Cerebellar cortex (tissue), 1 donor: ENCODE data around the gene LAMC1.
A peak's percentile ranks its signal among the peaks of the same experiment; 100 is the strongest.

Experiments
- DNase-seq: peaks from one replicate; pipeline ENCODE4 v3.0.0-alpha.2; 2015; ENCODE audit warnings: low spot score

Gene LAMC1

GRCh38 chr1:183080406-183080805, 57.2 kb downstream of the LAMC1 start:
- no peak for DNase-seq

- DNase-seq = no peak
These were observed 58.3 kb downstream of the LAMC1 start for GRCh38 chr1:183081402-183082120.

- DNase-seq = no peak
These were observed 59.4 kb downstream of the LAMC1 start for GRCh38 chr1:183082650-183083049.

- no peak for DNase-seq
These were observed 63.8 kb downstream of the LAMC1 start for GRCh38 chr1:183087001-183087400.

- no peak for DNase-seq
These were observed 65.9 kb downstream of the LAMC1 start for GRCh38 chr1:183089025-183089639.

GRCh38 chr1:183090391-183091006, 67.3 kb downstream of the LAMC1 start:
- DNase-seq = peak; percentile 72

- no peak for DNase-seq
These were observed 68.0 kb downstream of the LAMC1 start for GRCh38 chr1:183091181-183091580.

- DNase-seq = no peak
These were observed 69.1 kb downstream of the LAMC1 start for GRCh38 chr1:183092350-183092749.

GRCh38 chr1:183093066-183093668, 69.9 kb downstream of the LAMC1 start:
- DNase-seq = no peak

GRCh38 chr1:183093786-183094298, 70.6 kb downstream of the LAMC1 start:
- no peak for DNase-seq

- DNase-seq = no peak
These were observed 71.1 kb downstream of the LAMC1 start for GRCh38 chr1:183094351-183094750.

GRCh38 chr1:183096351-183096750, 73.1 kb downstream of the LAMC1 start:
- no peak for DNase-seq

GRCh38 chr1:183096894-183097293, 73.7 kb downstream of the LAMC1 start:
- no peak for DNase-seq

GRCh38 chr1:183097438-183098051, 74.3 kb downstream of the LAMC1 start:
- DNase-seq = no peak

- no peak for DNase-seq
These were observed 75.1 kb downstream of the LAMC1 start for GRCh38 chr1:183098317-183098716.

GRCh38 chr1:183100361-183100974, 77.2 kb downstream of the LAMC1 start:
- no peak for DNase-seq

GRCh38 chr1:183101081-183101480, 77.9 kb downstream of the LAMC1 start:
- DNase-seq = no peak

GRCh38 chr1:183101841-183102276, 78.6 kb downstream of the LAMC1 start:
- DNase-seq = no peak

GRCh38 chr1:183103147-183103546, 79.9 kb downstream of the LAMC1 start:
- DNase-seq = no peak

GRCh38 chr1:183103577-183103976, 80.4 kb downstream of the LAMC1 start:
- no peak for DNase-seq

GRCh38 chr1:183105449-183105848, 82.2 kb downstream of the LAMC1 start:
- DNase-seq = no peak

- no peak for DNase-seq
These were observed 82.9 kb downstream of the LAMC1 start for GRCh38 chr1:183106166-183106565.
